ENCODE measurements around the gene NPFF.
A peak's percentile ranks its signal among the peaks of the same experiment; 100 is the strongest.

NPFF gene

DNA sequence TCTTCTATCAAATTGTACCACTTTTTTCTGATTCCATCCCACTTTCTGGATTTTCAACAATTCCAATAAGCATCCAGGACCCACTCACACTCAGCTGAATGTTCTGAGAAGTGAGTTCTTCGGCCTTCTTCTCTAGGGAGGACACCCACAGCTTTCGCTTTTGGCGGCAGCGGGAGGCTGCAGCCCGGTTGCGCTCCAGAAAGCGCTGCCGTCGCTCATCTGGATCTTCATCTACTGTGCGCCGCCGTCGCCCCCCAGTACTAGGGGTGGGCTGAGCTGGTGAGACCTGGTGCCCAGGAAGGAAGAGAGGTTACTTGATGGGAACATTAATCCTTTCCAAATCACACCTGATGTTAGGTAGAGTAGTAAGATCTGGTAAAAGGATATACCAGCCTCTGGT is 17.2 kb upstream of the NPFF start:
- Mint-ChIP-seq H3K36me3 (peaks cover 65% of the 10 kb centered on the region), H3K27me3 (no peaks in the 10 kb centered on the region), H3K9me3 (no peaks in the 10 kb centered on the region), H3K27ac (no peak overlapping the region), H3K4me3 (no peak overlapping the region), H3K4me1 (peaks cover 10% of the 10 kb centered on the region)
- no peak for ATAC-seq

DNA sequence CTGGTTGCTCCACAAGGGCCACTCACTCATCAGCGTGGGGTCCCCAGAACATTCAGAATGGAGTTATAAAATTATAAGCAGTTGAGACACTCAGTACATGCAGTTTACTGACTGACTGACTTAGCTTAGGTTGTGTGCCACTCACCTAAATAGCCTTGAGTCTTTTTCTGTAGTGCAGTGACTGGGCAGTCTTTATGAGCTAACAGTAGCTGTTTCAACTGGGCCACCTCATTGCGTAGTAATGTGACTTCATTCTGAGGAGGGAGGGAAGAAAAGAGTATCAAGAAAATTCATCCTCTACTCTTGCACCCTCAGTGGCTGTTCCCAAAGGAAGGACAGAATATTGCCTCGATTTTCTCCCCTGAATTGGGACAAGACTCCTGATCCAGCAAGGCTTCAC is 15.8 kb upstream of the NPFF start:
- H3K4me1 Mint-ChIP-seq, result peaks cover 10% of the 10 kb centered on the region
- no peaks in the 10 kb centered on the region for H3K27me3 Mint-ChIP-seq
- no peak overlapping the region for H3K4me3 Mint-ChIP-seq
- no peaks in the 10 kb centered on the region for H3K9me3 Mint-ChIP-seq
- no peak for ATAC-seq
- no peak overlapping the region for H3K27ac Mint-ChIP-seq
- peaks cover 57% of the 10 kb centered on the region for H3K36me3 Mint-ChIP-seq

DNA sequence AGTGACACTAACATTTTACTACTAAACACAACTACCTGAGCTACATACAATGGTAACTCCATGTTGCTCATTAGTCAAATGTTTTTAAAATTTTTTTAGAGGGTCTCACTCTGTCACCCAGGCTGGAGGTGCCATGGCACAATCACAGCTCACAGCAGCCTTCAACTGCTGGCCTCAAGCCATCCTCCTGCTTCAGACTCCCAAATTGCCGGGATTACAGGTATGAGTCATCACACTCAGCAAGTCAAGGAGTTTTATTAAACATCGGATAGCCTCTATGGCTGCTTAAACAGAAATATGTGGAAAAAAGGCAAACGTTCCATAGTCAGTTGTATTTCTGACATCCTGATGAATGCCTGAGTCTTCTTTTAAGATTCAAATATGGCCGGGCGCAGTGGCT is 11.1 kb upstream of the NPFF start:
- no peak overlapping the region for H3K4me3 Mint-ChIP-seq
- ATAC-seq, result no peak
- H3K9me3 Mint-ChIP-seq, result no peaks in the 10 kb centered on the region
- no peaks in the 10 kb centered on the region for H3K27me3 Mint-ChIP-seq
- H3K36me3 Mint-ChIP-seq, result peaks cover 63% of the 10 kb centered on the region
- peaks cover 10% of the 10 kb centered on the region for H3K4me1 Mint-ChIP-seq
- H3K27ac Mint-ChIP-seq, result no peak overlapping the region

DNA sequence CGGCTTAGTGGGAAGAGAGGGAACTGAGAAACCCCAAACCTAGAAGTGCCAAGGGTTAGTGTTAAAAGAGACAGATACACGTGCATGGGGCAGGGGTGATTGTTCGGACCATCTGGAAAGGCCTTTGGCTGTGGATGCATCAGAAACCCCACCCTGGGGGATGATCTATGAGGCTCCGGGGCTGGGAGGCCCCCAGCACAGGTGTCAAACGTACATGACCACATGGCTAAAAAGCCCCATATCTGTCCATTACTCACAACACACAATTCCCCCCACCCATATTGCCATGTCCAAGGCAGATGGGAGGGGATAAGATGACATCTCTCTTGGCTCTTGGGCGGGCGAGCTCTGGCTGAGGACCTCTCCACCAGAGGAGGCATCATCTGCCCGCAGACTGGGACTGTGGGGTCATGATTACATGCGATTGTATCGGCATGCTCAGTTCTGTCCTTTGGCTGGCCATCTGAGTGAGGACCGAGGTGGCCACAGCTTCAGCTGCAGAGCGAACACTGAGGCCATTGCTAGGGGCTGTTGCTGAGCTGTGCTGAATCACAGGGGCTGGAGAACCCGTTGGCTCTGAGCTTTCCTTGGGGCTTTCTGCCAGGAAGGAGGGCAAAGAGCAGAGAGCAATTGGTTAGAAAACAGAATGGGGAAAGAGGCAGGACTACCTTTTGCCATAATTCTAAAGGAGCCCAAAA is 9.6 kb upstream of the NPFF start:
- Mint-ChIP-seq H3K27ac (no peak overlapping the region), H3K4me3 (no peak overlapping the region), H3K9me3 (no peaks in the 10 kb centered on the region), H3K36me3 (peaks cover 57% of the 10 kb centered on the region), H3K27me3 (no peaks in the 10 kb centered on the region), H3K4me1 (peaks cover 10% of the 10 kb centered on the region)
- no peak for ATAC-seq

DNA sequence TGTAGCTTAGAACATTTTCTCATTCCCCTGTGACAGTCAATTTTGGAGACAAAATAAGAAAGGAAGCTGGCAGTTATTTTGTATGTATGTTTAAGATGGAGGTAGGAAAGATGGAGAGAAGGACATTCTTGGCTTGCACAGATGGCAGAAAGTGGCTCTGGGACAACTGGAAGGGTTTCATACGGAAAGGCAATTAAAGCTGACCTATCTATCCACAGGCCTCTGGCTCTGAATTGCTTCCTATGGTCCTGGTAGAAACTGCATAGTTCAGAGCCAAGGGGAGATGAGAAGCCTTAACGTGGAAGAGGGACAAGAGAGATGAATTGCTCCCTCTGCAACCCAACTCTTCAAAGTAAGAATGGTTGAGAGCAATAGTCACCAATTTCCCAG is 8.0 kb upstream of the NPFF start:
- H3K36me3 Mint-ChIP-seq, result peaks cover 54% of the 10 kb centered on the region
- no peak overlapping the region for H3K4me3 Mint-ChIP-seq
- peak overlapping the region; percentile 46 for H3K27ac Mint-ChIP-seq
- peaks cover 5% of the 10 kb centered on the region for H3K4me1 Mint-ChIP-seq
- H3K27me3 Mint-ChIP-seq, result no peaks in the 10 kb centered on the region
- no peaks in the 10 kb centered on the region for H3K9me3 Mint-ChIP-seq
- no peak for ATAC-seq

DNA sequence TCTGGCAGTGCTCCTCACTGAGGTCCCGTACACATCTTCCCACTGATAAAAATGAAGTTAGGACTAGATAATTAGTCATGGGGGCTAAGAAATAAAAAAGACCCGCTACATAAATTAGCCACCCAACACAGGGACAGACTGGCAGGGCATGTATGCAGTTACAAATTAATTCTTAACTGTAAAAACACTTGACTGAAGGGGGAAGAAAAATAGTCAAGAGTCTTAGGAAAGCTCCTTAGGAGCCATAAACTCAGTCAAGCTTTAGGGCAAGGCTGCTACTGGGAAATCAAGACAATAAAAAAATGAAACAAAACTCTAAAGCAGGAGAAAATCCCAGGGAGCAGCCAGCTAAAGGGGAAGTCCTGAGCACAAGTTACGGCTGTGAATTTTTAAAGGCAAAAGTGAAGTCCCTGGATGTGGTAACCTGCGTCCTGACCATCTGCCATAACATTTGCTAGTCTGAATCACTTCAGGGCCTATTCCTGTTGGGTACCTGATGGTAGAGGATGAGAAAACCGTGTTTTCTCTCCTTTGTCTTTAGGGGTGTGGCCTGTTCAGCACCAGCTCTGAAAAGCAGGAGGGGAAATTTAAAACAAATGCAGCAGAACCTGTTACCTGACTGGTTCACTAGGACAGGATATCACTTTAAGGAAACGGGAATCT is 7.5 kb upstream of the NPFF start:
- Mint-ChIP-seq H3K36me3 (peaks cover 48% of the 10 kb centered on the region), H3K27me3 (no peaks in the 10 kb centered on the region), H3K27ac (peak overlapping the region; percentile 46), H3K4me3 (no peak overlapping the region), H3K4me1 (no peaks in the 10 kb centered on the region), H3K9me3 (no peaks in the 10 kb centered on the region)
- no peak for ATAC-seq

DNA sequence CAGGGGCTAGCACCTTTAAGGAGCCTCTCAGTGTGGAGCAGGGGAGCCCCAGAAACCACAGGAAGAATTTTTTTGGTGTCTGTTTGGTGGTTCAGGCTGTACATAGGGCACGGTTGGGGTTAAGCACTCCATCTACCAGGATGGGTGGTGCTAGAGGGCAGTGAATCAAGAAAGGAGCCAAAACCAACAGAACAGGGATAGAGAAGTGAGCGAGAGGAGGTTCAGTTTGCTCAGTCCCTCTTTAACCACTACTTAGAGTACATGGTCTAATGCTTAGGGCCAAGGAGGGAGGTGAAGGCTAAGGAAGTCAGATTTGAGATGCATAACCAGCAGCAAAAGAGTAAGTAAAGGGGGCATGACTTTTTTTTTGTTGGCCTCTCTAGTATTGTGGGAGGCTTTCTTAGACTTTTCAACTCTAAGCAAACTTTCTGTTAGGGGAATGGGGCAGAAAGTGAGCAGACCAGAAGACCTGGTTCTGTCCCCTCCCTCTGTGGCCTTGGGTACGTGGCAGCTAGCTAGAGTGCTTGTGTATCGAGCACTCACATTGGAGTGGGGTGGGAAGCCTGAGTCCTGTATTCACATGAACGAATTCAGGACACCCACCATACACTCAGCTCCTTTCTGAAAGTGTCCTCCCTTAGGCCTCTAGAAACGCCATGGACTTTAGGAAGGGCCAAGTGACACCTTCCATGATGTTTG is 6.6 kb upstream of the NPFF start:
- no peak overlapping the region for H3K4me3 Mint-ChIP-seq
- peaks cover 1% of the 10 kb centered on the region for H3K4me1 Mint-ChIP-seq
- peaks cover 48% of the 10 kb centered on the region for H3K36me3 Mint-ChIP-seq
- H3K9me3 Mint-ChIP-seq, result no peaks in the 10 kb centered on the region
- no peak for ATAC-seq
- no peaks in the 10 kb centered on the region for H3K27me3 Mint-ChIP-seq
- no peak overlapping the region for H3K27ac Mint-ChIP-seq

DNA sequence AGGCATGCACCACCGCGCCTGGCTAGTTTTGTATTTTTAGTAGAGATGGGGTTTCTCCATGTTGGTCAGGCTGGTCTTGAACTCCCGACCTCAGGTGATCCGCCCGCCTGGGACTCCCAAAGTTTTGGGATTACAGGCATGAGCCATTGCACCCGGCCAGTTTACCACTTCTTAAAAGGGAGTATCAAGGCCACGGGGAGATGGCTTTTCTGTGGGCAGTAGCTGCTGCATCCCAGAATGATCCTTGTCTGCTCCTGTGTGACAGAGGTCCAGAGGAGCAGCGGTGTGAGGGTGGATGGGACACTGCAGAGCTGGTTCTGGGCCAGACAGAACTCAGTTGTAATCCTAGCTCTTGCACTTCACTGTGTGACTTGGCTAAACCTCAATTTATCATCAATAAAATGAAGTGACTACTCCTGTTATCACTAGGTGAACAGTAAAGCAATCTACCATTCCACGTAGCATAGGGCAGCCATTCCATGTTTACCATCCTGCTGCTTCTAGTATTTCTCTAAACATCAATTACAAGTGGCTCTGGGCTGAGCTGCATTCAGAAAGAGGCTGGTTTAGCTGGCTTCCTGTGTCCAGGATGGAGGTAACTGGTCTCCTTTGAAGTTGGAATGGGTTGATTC is 3.0 kb upstream of the NPFF start:
- no peaks in the 10 kb centered on the region for H3K27me3 Mint-ChIP-seq
- H3K4me3 Mint-ChIP-seq, result no peak overlapping the region
- peaks cover 8% of the 10 kb centered on the region for H3K4me1 Mint-ChIP-seq
- peak overlapping the region; percentile 5 for H3K27ac Mint-ChIP-seq
- no peaks in the 10 kb centered on the region for H3K9me3 Mint-ChIP-seq
- H3K36me3 Mint-ChIP-seq, result peaks cover 47% of the 10 kb centered on the region
- no peak for ATAC-seq

DNA sequence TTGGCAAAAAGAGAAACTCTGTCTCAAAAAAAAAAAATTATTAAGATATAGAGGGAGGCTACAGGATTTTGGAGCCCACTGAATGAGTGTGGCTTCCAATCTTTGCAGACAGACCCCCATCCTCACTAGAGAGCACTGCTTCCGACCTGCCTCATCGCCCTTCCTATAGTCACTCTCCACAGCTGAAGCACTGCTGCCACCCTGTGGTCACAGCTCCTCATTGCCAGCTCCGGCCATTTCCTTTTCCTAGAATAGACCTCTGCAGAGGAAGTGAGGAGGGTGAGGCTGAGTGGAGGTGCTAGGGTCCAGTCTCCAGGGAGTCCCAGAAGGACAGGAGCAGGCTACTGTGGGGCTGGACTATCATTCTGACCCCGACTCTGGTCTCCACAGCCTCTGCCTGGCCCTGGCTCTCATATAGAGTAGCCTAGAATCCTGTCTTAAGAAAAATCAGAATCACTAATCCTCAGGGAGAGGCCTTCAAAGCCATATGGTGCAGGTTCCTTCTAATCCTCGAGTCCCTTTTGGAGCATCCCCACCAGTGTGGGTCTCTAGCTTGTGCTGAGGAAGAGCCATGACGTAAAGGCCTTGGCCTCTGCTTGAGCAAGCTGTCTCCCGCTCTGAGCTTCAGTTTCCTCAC is 1.4 kb upstream of the NPFF start:
- peaks cover 20% of the 10 kb centered on the region for H3K4me1 Mint-ChIP-seq

DNA sequence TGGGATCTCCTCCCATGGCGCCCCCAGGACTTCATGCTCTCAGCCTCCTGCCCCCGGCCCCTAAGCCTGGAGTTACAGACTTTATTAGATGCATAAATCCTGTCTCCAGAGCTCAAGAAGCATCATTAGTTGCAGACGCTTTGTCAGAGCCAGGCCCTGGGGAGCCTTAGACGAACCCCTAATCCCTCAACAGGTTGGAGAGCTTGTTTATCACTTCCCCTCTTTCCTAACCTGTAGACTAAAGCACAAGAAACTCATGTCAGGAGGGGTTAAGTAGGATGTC is 260 bp upstream of the NPFF start:
- no peaks in the 10 kb centered on the region for H3K9me3 Mint-ChIP-seq
- ATAC-seq, result no peak
- no peak overlapping the region for H3K27ac Mint-ChIP-seq
- no peaks in the 10 kb centered on the region for H3K27me3 Mint-ChIP-seq
- peaks cover 20% of the 10 kb centered on the region for H3K4me1 Mint-ChIP-seq
- peaks cover 42% of the 10 kb centered on the region for H3K36me3 Mint-ChIP-seq
- H3K4me3 Mint-ChIP-seq, result no peak overlapping the region

More for the DNA sequence above, 1.4 kb upstream of the NPFF start:
- Mint-ChIP-seq H3K9me3 (no peaks in the 10 kb centered on the region), H3K27me3 (no peaks in the 10 kb centered on the region), H3K36me3 (peaks cover 45% of the 10 kb centered on the region), H3K4me3 (no peak overlapping the region), H3K27ac (peak overlapping the region; percentile 5)
- peak; percentile 93 for ATAC-seq

DNA sequence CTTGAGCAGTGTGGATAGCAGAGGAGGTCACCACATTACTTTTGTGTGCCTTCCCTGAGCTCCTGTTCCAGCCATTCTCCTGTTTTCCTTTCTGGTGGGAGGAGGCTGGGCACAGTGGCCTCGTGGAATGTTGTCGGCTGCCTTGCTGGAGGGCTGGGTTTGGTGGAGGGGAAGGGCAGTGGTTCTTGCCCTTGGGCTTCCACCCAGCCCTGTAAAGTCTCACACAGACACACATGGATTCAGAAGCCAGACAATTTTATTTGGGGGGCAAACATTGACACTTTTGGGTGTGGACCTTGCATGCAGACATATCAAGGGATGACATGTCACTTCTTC is 866 bp downstream of the NPFF start:
- Mint-ChIP-seq H3K36me3 (peaks cover 32% of the 10 kb centered on the region), H3K4me3 (no peak overlapping the region), H3K27ac (no peak overlapping the region), H3K9me3 (no peaks in the 10 kb centered on the region), H3K27me3 (no peaks in the 10 kb centered on the region), H3K4me1 (peaks cover 30% of the 10 kb centered on the region)
- ATAC-seq, result no peak

DNA sequence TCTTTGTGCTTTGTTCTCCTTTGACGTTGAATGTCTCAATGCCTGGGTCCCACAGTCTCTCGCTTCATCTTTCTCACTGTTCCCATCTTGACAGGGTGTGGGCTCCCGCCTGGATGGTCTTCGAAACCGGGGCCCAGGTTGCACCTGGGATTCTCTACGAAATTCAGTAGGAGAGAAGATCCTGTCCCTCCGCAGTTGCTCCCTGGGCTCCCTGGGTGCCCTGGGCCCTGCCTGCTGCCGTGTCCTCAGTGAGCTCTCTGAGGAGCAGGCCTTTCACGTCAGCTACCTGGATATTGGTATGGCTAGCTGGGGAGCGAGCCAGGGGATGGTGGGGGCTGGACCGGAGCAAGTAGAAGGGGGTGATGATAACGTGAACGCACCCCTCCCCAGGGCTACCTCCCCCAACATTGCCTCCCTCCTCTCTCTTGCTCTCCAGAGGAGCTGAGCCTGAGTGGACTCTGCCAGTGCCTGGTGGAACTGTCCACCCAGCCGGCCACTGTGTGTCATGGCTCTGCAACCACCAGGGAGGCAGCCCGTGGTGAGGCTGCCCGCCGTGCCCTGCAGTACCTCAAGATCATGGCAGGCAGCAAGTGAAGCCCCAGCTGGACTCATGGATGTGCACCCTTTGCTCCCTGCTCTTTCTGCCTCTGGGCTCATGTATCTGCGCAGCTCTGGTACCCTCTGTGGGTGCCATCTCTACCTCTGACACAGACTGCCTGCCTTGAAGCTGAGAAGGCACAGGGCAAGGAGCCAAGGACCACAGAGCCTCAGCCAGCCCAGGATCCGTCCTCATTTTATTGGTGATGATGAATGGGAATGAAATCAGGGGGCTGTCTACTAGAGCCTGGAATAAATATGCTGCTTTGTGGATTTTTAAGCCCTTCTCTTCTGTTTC is 1.5 kb downstream of the NPFF start:
- peak overlapping the region; percentile 31 for H3K27ac Mint-ChIP-seq
- ATAC-seq, result no peak
- H3K4me1 Mint-ChIP-seq, result peaks cover 30% of the 10 kb centered on the region
- H3K4me3 Mint-ChIP-seq, result peak overlapping the region; percentile 13
- H3K27me3 Mint-ChIP-seq, result no peaks in the 10 kb centered on the region
- no peaks in the 10 kb centered on the region for H3K9me3 Mint-ChIP-seq
- H3K36me3 Mint-ChIP-seq, result peaks cover 26% of the 10 kb centered on the region

DNA sequence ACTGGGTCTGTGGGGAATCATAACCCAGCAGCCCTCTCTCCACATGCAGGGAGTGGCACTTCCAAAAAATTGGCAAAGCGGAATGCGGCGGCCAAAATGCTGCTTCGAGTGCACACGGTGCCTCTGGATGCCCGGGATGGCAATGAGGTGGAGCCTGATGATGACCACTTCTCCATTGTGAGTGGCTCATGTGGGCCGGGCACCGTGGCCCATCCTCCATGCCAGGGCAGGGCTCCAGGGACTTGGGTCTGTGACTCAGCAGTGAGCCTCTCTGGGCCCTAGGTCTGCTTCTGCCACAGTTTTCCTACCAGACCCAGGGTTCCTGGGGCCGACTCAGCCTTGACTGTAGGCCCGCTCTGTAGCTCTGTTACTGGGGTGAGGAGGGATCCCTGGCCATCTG is 2.2 kb downstream of the NPFF start:
- H3K27me3 Mint-ChIP-seq, result no peaks in the 10 kb centered on the region
- peaks cover 33% of the 10 kb centered on the region for H3K4me1 Mint-ChIP-seq
- no peaks in the 10 kb centered on the region for H3K9me3 Mint-ChIP-seq
- no peak overlapping the region for H3K4me3 Mint-ChIP-seq
- H3K36me3 Mint-ChIP-seq, result peaks cover 25% of the 10 kb centered on the region
- no peak overlapping the region for H3K27ac Mint-ChIP-seq
- no peak for ATAC-seq

DNA sequence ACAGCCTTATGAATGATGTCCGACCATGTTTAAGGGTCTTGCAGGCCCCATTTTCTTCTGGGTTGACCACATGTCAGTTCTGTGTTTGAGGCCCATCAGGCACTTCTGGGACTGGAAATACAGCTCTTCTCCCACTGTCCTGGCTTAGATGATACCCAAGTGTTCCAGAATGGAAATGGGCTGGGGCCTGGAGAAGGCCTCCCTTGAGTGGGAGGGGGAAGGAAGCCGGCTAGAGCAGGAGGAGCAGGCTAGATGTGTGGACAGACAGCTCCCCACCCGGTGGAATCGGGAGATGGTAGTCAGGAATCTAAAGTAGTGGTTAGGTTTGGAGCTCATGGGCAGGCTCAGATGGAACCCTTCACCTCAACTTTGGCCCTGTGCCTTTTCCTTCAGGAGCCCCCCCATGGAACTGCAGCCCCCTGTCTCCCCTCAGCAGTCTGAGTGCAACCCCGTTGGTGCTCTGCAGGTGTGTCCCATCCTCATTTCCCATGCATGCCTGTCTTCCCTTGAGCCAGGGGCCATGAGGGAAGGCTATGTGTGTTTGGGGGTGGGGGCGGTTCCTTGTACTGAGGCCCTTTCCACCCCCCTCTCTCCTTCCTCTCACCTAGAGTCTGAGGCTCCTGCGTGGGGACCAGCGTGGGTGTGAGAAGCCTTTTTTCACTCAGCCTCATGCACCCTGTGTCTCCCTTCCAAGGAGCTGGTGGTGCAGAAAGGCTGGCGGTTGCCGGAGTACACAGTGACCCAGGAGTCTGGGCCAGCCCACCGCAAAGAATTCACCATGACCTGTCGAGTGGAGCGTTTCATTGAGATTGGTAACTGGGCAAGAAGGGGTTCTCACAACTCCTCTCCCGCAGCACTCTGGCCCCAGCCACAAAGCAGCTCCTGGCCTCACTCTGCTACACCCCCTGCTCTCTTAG is 3.0 kb downstream of the NPFF start:
- no peaks in the 10 kb centered on the region for H3K9me3 Mint-ChIP-seq
- no peak overlapping the region for H3K4me3 Mint-ChIP-seq
- no peak for ATAC-seq
- H3K27ac Mint-ChIP-seq, result no peak overlapping the region
- peaks cover 38% of the 10 kb centered on the region for H3K4me1 Mint-ChIP-seq
- H3K27me3 Mint-ChIP-seq, result no peaks in the 10 kb centered on the region
- peaks cover 25% of the 10 kb centered on the region for H3K36me3 Mint-ChIP-seq
